ENCODE results near the gene CBFA2T3. TPM values are rescaled to one million over a fixed set of nuclear protein-coding genes. Genes with fewer than 3 reads are reported as not detected.

CBFA2T3 gene
- total and polyA plus RNA-seq, 2 of the 8 experiments (the other 6 are each of a cell fraction or from before 2014, with no cell fraction given), result 0.51 to 1.3 TPM

DNA sequence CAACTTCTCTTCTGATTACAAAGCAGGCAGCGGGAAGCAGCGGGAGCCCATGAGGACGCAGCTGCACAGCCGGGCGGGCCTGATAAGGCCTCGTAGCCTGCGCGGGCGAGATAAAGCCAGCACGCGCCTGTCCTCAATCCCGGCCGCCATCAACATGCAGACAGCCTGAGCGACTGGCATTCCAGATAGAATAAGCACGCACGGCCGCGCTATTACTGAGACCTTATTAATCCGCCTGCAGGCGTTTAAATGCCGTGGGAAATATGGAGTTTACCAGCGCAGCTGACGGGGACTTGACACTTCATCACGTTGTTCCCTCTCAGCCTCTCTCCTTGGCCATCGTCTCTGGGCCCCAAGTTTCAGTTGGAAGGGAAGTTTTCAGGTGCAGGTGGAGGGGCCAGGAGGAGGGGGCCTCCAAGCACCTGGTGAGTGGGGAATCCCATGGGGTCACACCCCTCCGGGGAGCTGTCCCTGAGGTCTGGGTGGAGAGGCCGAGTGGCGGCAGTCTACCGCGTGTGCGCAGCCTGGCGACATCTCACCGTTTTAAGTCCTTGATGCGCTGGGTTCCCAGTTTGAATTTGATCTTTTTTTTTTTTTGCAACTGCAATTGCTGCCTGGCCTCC lies 27.3 kb upstream of the CBFA2T3 start:
- Histone ChIP-seq H3K36me3 (ENCODE audit: control insufficient read depth in 2 of 4, insufficient read depth in 4 of 4, low read length in 3 of 4) (no peaks in the 10 kb centered on the region), H2BK5ac (ENCODE audit: low read depth, low read length) (no peak overlapping the region)
- TF ChIP-seq POLR2A (IDR thresholded peaks at IDR 0.05; ENCODE audit: control extremely low read depth in 1 of 2, low read depth in 2 of 2, low read length in 2 of 2), result no peak
- TF ChIP-seq CREB1 (IDR thresholded peaks at IDR 0.05), result no peak
- TF ChIP-seq CEBPB (IDR thresholded peaks at IDR 0.05; ENCODE audit: low read depth, low read length), result no peak

More for the DNA sequence above, 27.3 kb upstream of the CBFA2T3 start:
- Histone ChIP-seq H3K18ac (ENCODE audit: extremely low read depth, low read length) (no peak overlapping the region; the same call in 1 of the 2 replicates), H3K9me3 (ENCODE audit: insufficient read depth in 2 of 2, low read depth in 1 of 2, low read length in 1 of 2) (peaks cover 0 to 9% of the 10 kb centered on the region in 2 experiments; a peak in 1 of 4 replicates), H3K4me2 (ENCODE audit: insufficient read depth in 1 of 2, low read depth in 2 of 2, low read length in 2 of 2) (no peak overlapping the region), H2AFZ (ENCODE audit: low read length) (no peak overlapping the region), H3K79me2 (ENCODE audit: control insufficient read depth in 1 of 2, insufficient read depth in 2 of 2, low read length in 2 of 2) (no peaks in the 10 kb centered on the region), H3K27me3 (replicated peaks in 1 of 4; ENCODE audit: control insufficient read depth in 3 of 4, extremely low read depth in 1 of 4, insufficient read depth in 3 of 4, low read length in 3 of 4) (peaks cover 0 to 18% (median 11%) of the 10 kb centered on the region in 4 experiments; a peak in 6 of 7 replicates), H2BK20ac (ENCODE audit: low read length) (no peak overlapping the region), H3K23me2 (ENCODE audit: low read depth, low read length) (no peaks in the 10 kb centered on the region), H3K27ac (ENCODE audit: low read depth, low read length) (no peak overlapping the region), H3K4ac (replicated peaks; ENCODE audit: insufficient read length, low read depth, low read length) (no peak overlapping the region), H3K56ac (replicated peaks; ENCODE audit: insufficient read length, low read depth, low read length) (peak overlapping the region; percentile 46), H2BK12ac (ENCODE audit: low read depth, low read length) (no peak overlapping the region), H4K91ac (replicated peaks; ENCODE audit: insufficient read length, low read length) (no peak overlapping the region), H3K9ac (replicated peaks in 1 of 4; ENCODE audit: extremely low read depth in 1 of 4, low read depth in 3 of 4, low read length in 3 of 4) (no peak overlapping the region), H4K5ac (ENCODE audit: insufficient read length, low read depth, low read length) (no peak overlapping the region), H2BK120ac (replicated peaks; ENCODE audit: low read depth, low read length) (no peak overlapping the region), H3K79me1 (ENCODE audit: low read depth, low read length) (no peaks in the 10 kb centered on the region), H2BK15ac (ENCODE audit: low read length) (no peak overlapping the region), H4K20me1 (replicated peaks in 1 of 2; ENCODE audit: control insufficient read depth in 1 of 2, insufficient read depth in 2 of 2, low read length in 2 of 2) (no peaks in the 10 kb centered on the region), H4K8ac (ENCODE audit: extremely low read depth, insufficient read depth, low read length) (peak overlapping the region; percentile 38; the same call in 1 of the 2 replicates), H3K14ac (ENCODE audit: insufficient read length) (no peak overlapping the region), H2AK5ac (ENCODE audit: low read depth, low read length) (no peak overlapping the region), H3K4me3 (ENCODE audit: extremely low read depth in 1 of 4, insufficient read depth in 2 of 4, low read depth in 3 of 4, low read length in 4 of 4) (no peak overlapping the region), H3K23ac (ENCODE audit: insufficient read length) (no peak overlapping the region), H3K4me1 (replicated peaks in 1 of 4; ENCODE audit: control insufficient read depth in 3 of 4, insufficient read depth in 4 of 4, low read length in 3 of 4) (peaks cover 0 to 11% (median 5%) of the 10 kb centered on the region in 4 experiments; a peak in 5 of 7 replicates)
- 80% methylated on average over 34 of the region's 34 CpGs; no CpG with 5 or more reads in 1 of the 2 experiments for WGBS, 2 experiments (ENCODE audit: extremely low coverage in 1 of 2, insufficient coverage in 1 of 2, insufficient read length in 1 of 2, insufficient replicate concordance in 2 of 2, low coverage in 1 of 2, low lambda C conversion rate in 2 of 2, missing lambda C conversion rate in 1 of 2)
- ChIA-PET POLR2A (ENCODE audit: partially characterized antibody) (no interaction called here), CTCF (ENCODE audit: partially characterized antibody) (interaction anchor here (0.6 kb wide), 2 partner anchors 114 to 496 kb away, joined by 4 to 5 read pairs; no protein-coding TSS in a partner anchor)
- FAIRE-seq (no peak), DNase-seq (ENCODE audit: low read depth in 1 of 2, low spot score in 2 of 2) (peak in 1 of 2 experiments; percentile 45)
